Small intestine (tissue), 7 donors: ENCODE results near the gene INPP4A. TPM values are rescaled to one million over a fixed set of nuclear protein-coding genes. Genes with fewer than 3 reads are reported as not detected.

Experiments
- DNase-seq, 2 donors: peaks; one replicate each; pipeline versions ENCODE4 v3.0.0 to v3.0.0-alpha.2; 2013
- FAIRE-seq: peaks from 2 replicates; lab custom pipeline; 2012; peaks lifted over from hg19 to GRCh38; lab: Jason Lieb, UNC
- H3K27ac ChIP-seq, 3 donors: one replicate each; pipeline ENCODE4 v1.5.1; 2013; ENCODE audit warnings: low read length in 2 of 3, mild to moderate bottlenecking in 2 of 3, control low read depth in 1 of 3, inconsistent platforms in 1 of 3, low read depth in 1 of 3, moderate library complexity in 1 of 3
- H3K27me3 ChIP-seq, 3 donors: one replicate each; pipeline ENCODE4 v1.6.1; 2013; ENCODE audit warnings: low read length in 3 of 3, inconsistent platforms in 1 of 3; ENCODE audit not compliant: control insufficient read depth in 3 of 3, insufficient read depth in 3 of 3
- H3K36me3 ChIP-seq, 3 donors: one replicate each; pipeline ENCODE4 v1.6.1; 2013; ENCODE audit warnings: low read length in 3 of 3, inconsistent platforms in 1 of 3, low read depth in 1 of 3, mild to moderate bottlenecking in 1 of 3, moderate library complexity in 1 of 3; ENCODE audit not compliant: control insufficient read depth in 3 of 3, insufficient read depth in 2 of 3
- H3K4me1 ChIP-seq, 3 donors: one replicate each; pipeline ENCODE4 v1.6.1; 2013; ENCODE audit warnings: low read length in 2 of 3, inconsistent platforms in 1 of 3, low read depth in 1 of 3, mild to moderate bottlenecking in 1 of 3, moderate library complexity in 1 of 3; ENCODE audit not compliant: control insufficient read depth in 3 of 3, insufficient read depth in 2 of 3
- H3K4me3 ChIP-seq, 3 donors: one replicate each; pipeline ENCODE4 v1.5.1; 2013; ENCODE audit warnings: low read length in 3 of 3, control low read depth in 1 of 3, inconsistent platforms in 1 of 3, low read depth in 1 of 3, mild to moderate bottlenecking in 1 of 3, moderate library complexity in 1 of 3
- H3K9me3 ChIP-seq, 2 donors: one replicate each; pipeline ENCODE4 v1.6.1; 2013; ENCODE audit warnings: low read depth in 1 of 2, low read length in 1 of 2; ENCODE audit not compliant: control insufficient read depth in 2 of 2, insufficient read depth in 1 of 2
- WGBS, 3 donors: extraction: QIAGEN DNeasy Blood & Tissue Kit; methylation state at CpG; one replicate each; pipeline ENCODE4 v1.1.7; 2013; 5-methylcytosine and 5-hydroxymethylcytosine counted together
- polyA plus RNA-seq, 4 donors: library from polyadenylated mRNA; stranded (reverse) in 3 of 4; unstranded in 1 of 4; fragments of 200-250 nt in 3 of 4; fragments of 120-200 nt in 1 of 4; gene quantifications; one replicate each; pipeline versions ENCODE4 v1.2.1 to v1.2.3, GENCODE V29; 2013
- donor health status: healthy with polysubstance abuse.
- donor health status: control.
- donor health status: control.
- donor health status: Bipolar disorder and iron deficiency.
- donor health status: healthy.

The INPP4A gene
- polyA plus RNA-seq, 4 donors, result 1.6 to 8.3 (median 4.1) TPM

GRCh38 chr2:98480598-98480997, 35.9 kb downstream of the INPP4A start:
- H3K9me3 ChIP-seq, result no peaks in the 10 kb centered on the region
- DNase-seq (no peak), FAIRE-seq (no peak)
- H3K4me1 ChIP-seq, result peaks cover 7 to 21% (median 10%) of the 10 kb centered on the region in 3 donors
- WGBS, 3 donors, result 90 to 92% (median 90%) methylated on average over 9 of the region's 9 CpGs
- peaks cover 0 to 8% (median 0%) of the 10 kb centered on the region in 3 donors for H3K36me3 ChIP-seq
- peak overlapping the region in 1 of 3 donors; percentile 33 for H3K27ac ChIP-seq
- H3K27me3 ChIP-seq, result no peaks in the 10 kb centered on the region
- no peak overlapping the region for H3K4me3 ChIP-seq

DNA sequence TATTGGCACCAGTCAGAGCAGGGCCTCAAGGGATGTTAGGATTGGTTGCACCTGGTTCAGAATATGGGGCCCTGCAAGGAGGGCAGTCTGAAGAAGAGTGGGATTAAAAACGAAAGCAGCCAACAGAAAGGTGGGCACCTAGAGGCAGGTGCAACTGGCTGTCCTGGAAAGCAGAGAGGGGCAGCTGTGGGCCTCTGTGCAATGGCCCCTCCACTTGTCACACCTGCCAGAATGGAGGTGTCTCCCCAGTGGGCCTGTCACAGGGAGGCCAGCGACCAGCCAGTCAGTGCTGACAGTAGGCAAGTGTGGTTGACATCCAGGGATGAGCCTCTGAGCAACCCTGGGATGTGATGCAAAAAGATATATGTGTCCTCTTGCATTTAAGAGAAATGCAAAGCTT, 37.7 kb downstream of the INPP4A start:
- peaks cover 6 to 20% (median 7%) of the 10 kb centered on the region in 3 donors for H3K4me1 ChIP-seq
- peaks cover 0 to 8% (median 0%) of the 10 kb centered on the region in 3 donors for H3K36me3 ChIP-seq
- no peaks in the 10 kb centered on the region for H3K27me3 ChIP-seq
- FAIRE-seq (no peak), DNase-seq (no peak)
- H3K27ac ChIP-seq, result no peak overlapping the region
- no peak overlapping the region for H3K4me3 ChIP-seq
- 73 to 79% (median 76%) methylated on average over 2 of the region's 2 CpGs for WGBS, 3 donors
- H3K9me3 ChIP-seq, result no peaks in the 10 kb centered on the region

- Histone ChIP-seq H3K27ac (no peak overlapping the region), H3K36me3 (peaks cover 0 to 3% (median 0%) of the 10 kb centered on the region in 3 donors), H3K27me3 (no peaks in the 10 kb centered on the region), H3K4me1 (peaks cover 9 to 20% (median 10%) of the 10 kb centered on the region in 3 donors), H3K9me3 (no peaks in the 10 kb centered on the region), H3K4me3 (no peak overlapping the region)
- 76 to 88% (median 79%) methylated on average over 6 of the region's 6 CpGs for WGBS, 3 donors
- FAIRE-seq (no peak), DNase-seq (no peak)
Measured at GRCh38 chr2:98483257-98483861, 38.7 kb downstream of the INPP4A start.

GRCh38 chr2:98484121-98484557, 39.5 kb downstream of the INPP4A start:
- Histone ChIP-seq H3K4me1 (peaks cover 12 to 16% (median 14%) of the 10 kb centered on the region in 3 donors), H3K27me3 (no peaks in the 10 kb centered on the region)

GRCh38 chr2:98484652-98485452, 40.2 kb downstream of the INPP4A start:
- DNase-seq (no peak), FAIRE-seq (no peak)
- Histone ChIP-seq H3K9me3 (no peaks in the 10 kb centered on the region), H3K4me1 (peaks cover 10 to 14% (median 12%) of the 10 kb centered on the region in 3 donors), H3K27me3 (no peaks in the 10 kb centered on the region), H3K27ac (peak overlapping the region in 1 of 3 donors; percentile 28), H3K4me3 (no peak overlapping the region), H3K36me3 (no peaks in the 10 kb centered on the region)
- 90 to 97% (median 93%) methylated on average over 13 of the region's 13 CpGs for WGBS, 3 donors

More at GRCh38 chr2:98484121-98484557, 39.5 kb downstream of the INPP4A start:
- no peak overlapping the region for H3K27ac ChIP-seq
- 28 to 57% (median 57%) methylated on average over 5 of the region's 5 CpGs for WGBS, 3 donors
- no peaks in the 10 kb centered on the region for H3K9me3 ChIP-seq
- peak; percentile 60 to 87 for DNase-seq
- no peaks in the 10 kb centered on the region for H3K36me3 ChIP-seq
- H3K4me3 ChIP-seq, result no peak overlapping the region
- FAIRE-seq, result no peak

- H3K27ac ChIP-seq, result no peak overlapping the region
- 86 to 97% (median 87%) methylated on average over 4 of the region's 4 CpGs for WGBS, 3 donors
- DNase-seq, result no peak
- H3K36me3 ChIP-seq, result no peaks in the 10 kb centered on the region
- FAIRE-seq, result no peak
- no peaks in the 10 kb centered on the region for H3K27me3 ChIP-seq
- H3K4me1 ChIP-seq, result peaks cover 9 to 14% (median 9%) of the 10 kb centered on the region in 3 donors
- no peaks in the 10 kb centered on the region for H3K9me3 ChIP-seq
- no peak overlapping the region for H3K4me3 ChIP-seq
Measured at GRCh38 chr2:98485453-98485755, 40.7 kb downstream of the INPP4A start.

GRCh38 chr2:98486374-98486981, 41.8 kb downstream of the INPP4A start:
- Histone ChIP-seq H3K27ac (peak overlapping the region in 1 of 3 donors; percentile 65), H3K4me1 (peaks cover 9 to 14% (median 11%) of the 10 kb centered on the region in 3 donors), H3K36me3 (peaks cover 0 to 1% (median 0%) of the 10 kb centered on the region in 3 donors), H3K4me3 (no peak overlapping the region), H3K27me3 (no peaks in the 10 kb centered on the region), H3K9me3 (no peaks in the 10 kb centered on the region)
- 78 to 83% (median 79%) methylated on average over 5 of the region's 5 CpGs for WGBS, 3 donors
- no peak for FAIRE-seq
- DNase-seq, result no peak

- Histone ChIP-seq H3K9me3 (no peaks in the 10 kb centered on the region), H3K27ac (peak overlapping the region in 1 of 3 donors; percentile 65), H3K4me3 (no peak overlapping the region), H3K36me3 (peaks cover 0 to 1% (median 0%) of the 10 kb centered on the region in 3 donors), H3K27me3 (no peaks in the 10 kb centered on the region), H3K4me1 (peaks cover 9 to 14% (median 11%) of the 10 kb centered on the region in 3 donors)
- FAIRE-seq (no peak), DNase-seq (no peak)
- WGBS, 3 donors, result 86 to 92% (median 90%) methylated on average over 2 of the region's 2 CpGs
Measured at GRCh38 chr2:98487101-98487805, 42.6 kb downstream of the INPP4A start.
